HG02885 (cell line): ENCODE data around the gene FAM83F.
"Not testable (repeated sequence)": the region's sequence is repeated elsewhere in the genome, so short reads cannot be mapped to it uniquely, and the experiment has no call there.

Source experiments
- ATAC-seq: cut with Tn5 transposase; IDR thresholded peaks from one replicate; pipeline ENCODE4 v1.9.1; 2021; ENCODE audit warnings: mild to moderate bottlenecking; ENCODE audit not compliant: unreplicated experiment, poor library complexity

FAM83F gene

DNA sequence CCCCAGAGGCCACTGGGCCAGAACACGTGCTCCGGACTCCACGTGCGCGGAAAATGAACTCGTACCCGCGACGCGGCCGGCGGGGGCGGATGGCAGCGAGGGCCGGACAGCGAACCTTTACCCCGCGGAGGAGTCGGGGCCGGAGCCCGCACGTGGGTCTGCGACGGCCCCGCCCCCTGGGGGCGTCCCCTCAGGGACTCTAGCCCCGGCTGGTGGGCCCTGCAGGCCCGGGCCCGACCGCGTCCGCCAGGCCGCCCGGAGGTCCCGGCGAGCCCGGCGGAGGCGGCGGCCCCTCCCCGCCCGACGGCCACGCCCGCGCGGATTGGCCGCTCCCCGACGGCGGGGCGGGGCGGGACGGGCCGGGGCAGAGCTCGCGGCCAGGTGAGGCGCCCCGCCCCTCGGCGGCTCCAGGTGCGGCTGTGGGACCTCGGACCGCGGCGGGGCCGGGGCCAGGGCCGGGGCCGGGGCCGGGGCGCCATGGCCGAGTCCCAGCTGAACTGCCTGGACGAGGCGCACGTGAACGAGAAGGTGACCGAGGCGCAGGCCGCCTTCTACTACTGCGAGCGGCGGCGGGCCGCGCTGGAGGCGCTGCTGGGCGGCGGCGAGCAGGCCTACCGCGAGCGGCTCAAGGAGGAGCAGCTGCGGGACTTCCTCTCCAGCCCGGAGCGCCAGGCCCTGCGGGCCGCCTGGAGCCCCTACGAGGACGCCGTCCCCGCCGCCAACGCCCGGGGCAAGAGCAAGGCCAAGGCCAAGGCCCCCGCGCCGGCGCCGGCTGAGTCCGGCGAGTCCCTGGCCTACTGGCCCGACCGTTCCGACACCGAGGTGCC lies at the start of gene FAM83F:
FAM83F (plus strand) TSS at position 389 of the 827 bp plus-strand sequence; CDS start at position 478, 89 bp downstream.
- ATAC-seq, result no peak

GRCh38 chr22:39946126-39946502 lies 48.6 kb upstream of the FAM83F start:
- no peak for ATAC-seq

DNA sequence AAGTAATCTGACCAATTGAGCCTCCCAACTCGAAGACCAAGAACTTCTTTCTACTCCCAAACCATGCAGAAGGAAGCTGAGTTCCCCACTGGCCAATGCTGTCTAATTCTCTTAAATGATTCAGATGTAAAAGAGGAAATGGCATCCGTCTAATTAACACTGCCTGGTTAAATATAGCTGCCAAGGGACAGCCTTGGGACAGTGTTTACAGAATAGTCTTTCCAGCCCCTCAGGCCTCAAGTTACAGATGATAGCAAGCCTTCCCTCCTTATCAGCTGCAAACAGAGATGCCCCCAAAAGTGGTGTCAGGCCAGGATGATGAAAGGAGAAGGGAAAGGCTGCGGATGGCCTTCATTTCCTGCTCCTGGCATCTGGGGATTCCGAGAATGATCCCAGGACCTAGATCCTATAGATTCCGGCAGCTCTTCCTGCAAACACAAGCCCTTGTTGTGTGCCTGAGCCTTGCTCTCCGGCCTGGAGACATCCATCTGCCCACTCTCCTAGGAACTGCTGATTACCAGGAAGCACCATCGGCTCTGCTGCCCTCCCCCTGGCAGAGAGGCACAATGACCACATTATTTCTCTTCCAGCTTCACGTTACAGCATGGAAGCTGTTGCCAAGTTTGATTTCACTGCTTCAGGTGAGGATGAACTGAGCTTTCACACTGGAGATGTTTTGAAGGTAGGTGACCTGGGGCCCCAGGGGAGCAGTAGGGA lies 48.1 kb upstream of the FAM83F start:
- ATAC-seq, result no peak

DNA sequence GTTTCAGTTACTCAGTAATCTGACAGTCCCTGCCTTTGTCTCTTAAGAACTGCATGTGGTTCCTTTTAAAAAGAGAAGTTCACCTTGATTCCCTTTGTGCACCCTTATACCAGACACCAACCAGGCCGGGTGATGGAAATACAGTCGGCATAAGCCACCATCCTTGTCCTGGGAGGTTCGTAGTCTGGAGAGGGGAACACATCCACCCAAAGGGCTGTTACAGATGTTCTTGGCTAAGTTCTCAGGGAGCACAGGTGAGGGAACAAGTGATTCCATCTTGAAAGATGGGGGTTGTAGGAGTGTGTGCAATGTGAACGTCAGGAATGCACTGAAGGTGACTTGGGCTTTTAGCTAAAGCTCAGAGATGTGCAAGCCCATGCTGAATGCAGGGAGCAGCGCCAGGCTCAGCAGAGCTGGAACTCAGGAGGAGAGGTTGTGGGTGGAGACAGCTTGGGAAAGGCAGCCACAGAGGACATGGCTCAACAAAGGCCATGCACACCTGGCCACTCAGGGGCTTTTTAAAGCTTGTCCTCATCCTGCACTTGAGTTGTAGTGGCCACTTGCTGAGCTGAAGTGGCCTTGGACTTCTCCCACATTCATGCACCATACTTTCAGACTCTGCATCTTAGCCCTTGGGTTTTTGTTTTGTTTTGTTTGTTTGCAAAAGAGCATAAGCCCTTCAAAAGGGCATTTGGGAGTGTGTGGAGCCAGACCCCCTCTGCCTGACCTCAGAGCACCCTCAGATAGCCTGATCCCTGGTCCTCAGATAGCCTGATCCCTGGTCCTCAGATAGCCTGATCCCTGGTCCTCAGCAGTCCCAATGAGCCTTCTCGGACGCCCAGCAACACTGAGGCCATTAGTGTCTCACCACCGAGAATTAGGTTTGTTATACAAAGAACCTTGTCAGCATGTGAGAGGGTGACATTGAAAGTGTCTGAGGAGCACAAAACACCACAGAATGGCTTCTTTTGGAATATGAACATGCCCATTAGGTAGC lies 47.2 kb upstream of the FAM83F start:
- no peak for ATAC-seq

GRCh38 chr22:39949964-39950737 lies 44.6 kb upstream of the FAM83F start:
- ATAC-seq, result no peak

DNA sequence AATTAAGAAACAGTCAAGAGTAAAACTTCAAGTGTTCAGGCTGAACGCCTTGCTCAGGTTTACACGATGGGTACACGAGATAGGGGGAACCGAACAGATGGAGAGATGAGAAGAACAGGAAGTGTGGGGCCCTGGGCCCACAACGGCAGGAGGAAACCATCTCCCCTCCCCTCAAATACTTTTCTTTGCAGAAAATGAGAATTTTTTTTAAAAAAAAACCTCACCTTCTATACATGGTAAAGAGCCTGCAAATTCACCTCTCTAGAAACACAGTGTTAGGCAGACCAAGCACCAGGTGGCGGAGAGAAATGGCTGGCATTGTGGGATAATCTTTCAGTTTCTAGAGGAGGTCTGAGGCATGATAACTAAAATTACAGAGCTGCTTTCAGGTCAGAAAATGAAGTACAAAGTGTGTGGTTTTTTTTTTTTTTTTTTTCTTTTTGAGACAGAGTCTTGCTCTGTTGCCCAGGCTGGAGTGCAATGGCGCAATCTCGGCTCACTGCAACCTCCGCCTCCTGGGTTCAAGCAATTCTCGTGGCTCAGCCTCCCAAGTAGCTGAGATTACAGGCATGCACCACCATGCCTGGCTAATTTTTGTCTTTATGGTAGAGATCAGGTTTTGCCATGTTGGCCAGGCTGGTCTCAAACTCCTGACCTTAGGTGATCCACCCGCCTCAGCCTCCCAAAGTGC lies 43.0 kb upstream of the FAM83F start:
- not testable (repeated sequence) for ATAC-seq

DNA sequence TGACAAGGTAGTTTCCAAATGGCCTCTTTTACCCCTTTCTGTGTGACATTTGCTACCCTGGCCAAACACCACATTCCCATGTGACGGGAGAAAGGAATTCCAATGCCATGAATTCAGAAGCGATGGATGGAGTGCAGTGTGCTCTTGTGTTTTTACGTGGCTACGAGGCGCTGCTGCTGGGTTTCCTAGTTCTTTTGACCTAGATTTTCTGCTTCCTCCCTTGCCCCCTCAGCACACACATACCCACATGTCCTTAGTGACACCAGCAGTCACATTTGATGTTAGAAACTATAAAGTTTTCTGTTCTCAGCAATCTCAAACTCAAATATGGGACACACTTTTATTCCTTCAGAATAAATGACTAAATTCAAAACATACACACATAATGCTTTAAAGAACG lies 42.4 kb upstream of the FAM83F start:
- ATAC-seq, result no peak

- ATAC-seq, result no peak
These were observed 41.7 kb upstream of the FAM83F start for GRCh38 chr22:39953101-39953500.

DNA sequence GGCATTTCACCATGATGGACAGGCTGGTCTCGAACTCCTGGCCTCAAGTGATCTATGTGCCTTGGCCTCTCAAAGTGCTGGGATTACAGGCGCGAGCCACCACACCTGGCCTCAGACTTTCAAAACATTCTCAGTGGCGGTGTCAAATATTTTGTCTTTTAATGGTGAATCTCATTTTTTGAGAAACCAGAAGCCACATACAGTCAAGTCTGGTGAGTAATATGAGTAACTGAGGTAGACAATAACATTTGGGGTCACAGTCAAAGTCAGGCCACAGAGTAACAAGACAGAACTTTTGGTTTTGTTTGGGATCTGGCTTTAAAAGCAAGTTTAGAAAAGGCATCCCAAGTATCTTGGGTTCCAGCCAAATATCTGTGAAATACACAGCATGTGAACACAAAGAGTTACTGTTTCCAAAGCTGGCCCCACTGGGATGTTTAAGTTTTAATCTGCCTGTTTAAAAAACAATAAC lies 40.1 kb upstream of the FAM83F start:
- ATAC-seq, result no peak

DNA sequence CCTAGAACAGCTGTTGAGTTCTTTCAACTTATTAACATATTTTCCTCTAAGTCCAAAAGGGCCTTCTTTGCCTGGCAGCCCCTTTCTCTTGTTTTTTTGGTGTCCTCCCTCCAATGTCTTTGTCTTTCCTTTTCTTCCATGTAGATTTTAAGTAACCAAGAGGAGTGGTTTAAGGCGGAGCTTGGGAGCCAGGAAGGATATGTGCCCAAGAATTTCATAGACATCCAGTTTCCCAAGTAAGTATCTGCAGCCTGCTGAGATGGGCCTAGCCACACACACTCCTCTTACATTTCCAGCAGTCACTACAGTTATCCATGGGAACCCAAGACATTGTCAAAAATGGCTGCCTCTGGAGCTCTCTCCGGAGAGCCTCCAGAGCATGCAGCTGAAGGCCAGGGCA lies 39.1 kb upstream of the FAM83F start:
- ATAC-seq, result no peak

DNA sequence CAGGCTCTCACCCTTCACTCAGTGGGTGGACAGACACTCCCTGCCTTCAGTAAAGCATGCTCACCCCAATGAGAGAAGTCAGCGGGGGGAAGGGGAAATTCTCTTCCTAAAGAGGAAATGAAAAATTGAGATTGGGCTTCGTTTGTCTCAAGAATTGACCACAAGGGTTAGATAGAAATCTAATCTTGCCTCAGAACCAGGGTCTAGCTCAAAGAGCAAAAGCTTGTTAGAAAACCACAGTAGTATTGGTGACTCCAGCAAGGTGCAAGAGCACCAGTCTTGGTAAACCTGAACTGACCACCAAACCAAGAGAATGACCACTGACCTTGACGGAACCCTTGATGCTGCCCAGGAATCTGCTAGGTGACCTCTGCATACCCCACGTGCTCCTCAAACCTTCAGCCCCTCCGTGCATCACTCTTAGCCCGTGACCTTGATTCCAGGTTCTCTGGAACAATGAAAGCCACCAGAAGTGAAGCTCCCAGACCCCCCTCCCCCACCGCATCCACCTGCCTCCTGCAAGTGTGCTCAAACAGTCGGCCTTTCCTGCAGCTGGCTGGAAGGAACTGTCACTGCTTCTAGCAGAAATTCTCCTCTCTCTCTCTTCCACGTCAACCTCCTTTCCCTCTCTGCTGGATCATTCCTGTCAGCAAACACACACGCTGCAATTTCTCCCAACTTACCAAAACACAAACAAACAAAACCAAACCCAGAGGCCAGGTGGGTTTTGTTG lies 37.7 kb upstream of the FAM83F start:
- no peak for ATAC-seq

DNA sequence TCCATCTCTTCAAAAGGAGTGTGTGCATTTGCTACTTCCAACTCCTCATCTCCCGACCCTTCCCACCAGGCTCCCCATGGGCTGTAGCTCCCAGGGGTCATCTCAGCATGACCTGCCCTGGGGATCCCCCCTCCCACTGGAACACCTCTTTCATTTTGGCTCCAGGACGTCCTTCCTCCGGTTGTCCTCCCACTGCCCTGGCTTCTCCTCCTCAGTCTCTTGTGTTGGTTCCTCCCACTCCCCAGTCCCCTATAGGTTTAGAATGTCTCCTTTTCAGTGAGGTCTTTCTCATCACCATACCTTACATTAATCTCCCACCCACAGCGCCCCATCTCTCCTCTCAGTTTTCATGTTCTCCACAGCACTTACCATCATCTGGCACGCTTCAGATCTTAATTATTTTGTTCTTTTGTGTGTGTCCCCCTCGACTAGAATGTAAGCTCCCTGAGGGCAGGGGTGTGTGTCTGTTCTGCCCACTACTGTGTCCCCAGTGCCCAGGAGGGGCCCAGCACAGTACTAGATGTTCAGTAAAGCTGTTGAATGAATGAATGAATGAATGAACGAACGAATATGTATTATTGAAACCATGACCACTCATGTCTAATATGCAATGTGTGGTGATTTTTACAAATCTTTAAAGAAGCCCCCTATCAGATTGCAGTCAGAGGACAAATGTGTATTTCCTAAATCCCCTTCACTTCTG lies 36.6 kb upstream of the FAM83F start:
- no peak for ATAC-seq

DNA sequence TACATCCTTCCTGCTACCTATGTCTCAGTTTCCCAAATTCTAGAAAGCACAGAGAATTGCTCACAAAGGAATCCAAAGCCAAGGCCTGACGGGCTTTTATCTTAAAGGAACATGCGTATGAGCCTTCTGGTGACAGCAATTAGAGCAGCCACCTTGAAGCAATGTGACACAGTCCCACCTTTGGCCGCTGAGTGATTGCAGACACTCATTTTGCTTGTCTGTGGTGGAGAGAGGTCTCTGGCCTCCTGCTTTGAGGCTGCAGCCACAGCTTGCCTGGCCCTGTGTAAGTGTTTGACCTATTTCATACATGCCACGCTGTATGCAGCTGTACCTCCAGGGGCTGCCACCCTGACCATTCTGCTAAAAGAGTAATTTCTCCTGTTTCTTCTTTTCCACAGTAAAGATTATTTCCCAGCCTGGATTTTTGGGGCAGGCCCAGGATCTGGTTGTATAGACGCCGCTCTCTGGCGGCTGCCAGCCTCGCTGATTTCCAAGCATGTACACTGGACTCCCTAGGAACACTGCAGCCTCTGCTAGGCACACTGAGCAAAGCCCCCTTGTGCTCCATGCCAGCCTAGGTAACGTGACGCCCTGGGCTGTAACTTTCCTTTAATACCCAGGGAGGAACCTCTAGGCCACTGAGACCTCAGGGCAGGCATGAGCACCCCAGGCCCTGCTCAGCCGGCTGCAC lies 35.7 kb upstream of the FAM83F start:
- ATAC-seq, result no peak

GRCh38 chr22:39959640-39960447 lies 34.9 kb upstream of the FAM83F start, which contains the start of gene TMA7B:
TMA7B (plus strand) TSS chr22:39960397; CDS start chr22:39964375, 3,978 bp downstream.
- no peak for ATAC-seq

- peak; percentile 91 for ATAC-seq
These were observed 33.7 kb upstream of the FAM83F start for GRCh38 chr22:39960791-39961746.
